HS-5 (cell line): ENCODE measurements around the gene TOP1.

ENCODE experiments used
- DNase-seq: peaks from one replicate; pipeline ENCODE4 v3.0.0-alpha.2; 2012; ENCODE audit warnings: low read depth

TOP1 gene

GRCh38 chr20:41038149-41038877 lies 9.7 kb downstream of the TOP1 start:
- DNase-seq, result no peak

- no peak for DNase-seq
Observed at GRCh38 chr20:41038878-41039404, 10.3 kb downstream of the TOP1 start.

GRCh38 chr20:41040855-41041254 lies 12.2 kb downstream of the TOP1 start:
- no peak for DNase-seq

GRCh38 chr20:41041693-41042092 lies 13.1 kb downstream of the TOP1 start:
- DNase-seq, result no peak

GRCh38 chr20:41044409-41045062 lies 15.9 kb downstream of the TOP1 start:
- DNase-seq, result no peak

- DNase-seq, result no peak
Observed at GRCh38 chr20:41045671-41046070, 17.0 kb downstream of the TOP1 start.

- no peak for DNase-seq
Observed at GRCh38 chr20:41046716-41047115, 18.1 kb downstream of the TOP1 start.

- DNase-seq, result no peak
Observed at GRCh38 chr20:41047279-41047974, 18.8 kb downstream of the TOP1 start.

- DNase-seq, result no peak
Observed at GRCh38 chr20:41047975-41048305, 19.3 kb downstream of the TOP1 start.

GRCh38 chr20:41048461-41049301 lies 20.1 kb downstream of the TOP1 start:
- no peak for DNase-seq

GRCh38 chr20:41049451-41049850 lies 20.8 kb downstream of the TOP1 start:
- no peak for DNase-seq

- DNase-seq, result no peak
Observed at GRCh38 chr20:41050361-41051008, 21.9 kb downstream of the TOP1 start.

- DNase-seq, result no peak
Observed at GRCh38 chr20:41051009-41051825, 22.6 kb downstream of the TOP1 start.

- peak; percentile 68 for DNase-seq
Observed at GRCh38 chr20:41052742-41053419, 24.3 kb downstream of the TOP1 start.

- no peak for DNase-seq
Observed at GRCh38 chr20:41054070-41054846, 25.6 kb downstream of the TOP1 start.

GRCh38 chr20:41054847-41055230 lies 26.2 kb downstream of the TOP1 start:
- DNase-seq, result no peak

- no peak for DNase-seq
Observed at GRCh38 chr20:41055679-41056078, 27.1 kb downstream of the TOP1 start.

- peak; percentile 86 for DNase-seq
Observed at GRCh38 chr20:41057999-41058673, 29.5 kb downstream of the TOP1 start.
